HG03108 (cell line): ENCODE measurements around the gene PHACTR1.
"Not testable (repeated sequence)": the region's sequence is repeated elsewhere in the genome, so short reads cannot be mapped to it uniquely, and the experiment has no call there.

Source experiments
- ATAC-seq: cut with Tn5 transposase; IDR thresholded peaks from one replicate; pipeline ENCODE4 v1.9.1; 2021; ENCODE audit warnings: moderate library complexity; ENCODE audit not compliant: unreplicated experiment

The PHACTR1 gene

GRCh38 chr6:12716298-12716916 lies at the start of gene PHACTR1:
Gene PHACTR1 (plus strand): TSS chr6:12716767.
- ATAC-seq = no peak

- no peak for ATAC-seq
These were observed 49.7 kb upstream of the PHACTR1 start for GRCh38 chr6:12666886-12667285.

GRCh38 chr6:12675931-12676330 lies 40.6 kb upstream of the PHACTR1 start:
- no peak for ATAC-seq

GRCh38 chr6:12679341-12679740 lies 37.2 kb upstream of the PHACTR1 start:
- no peak for ATAC-seq

GRCh38 chr6:12693122-12693521 lies 23.4 kb upstream of the PHACTR1 start:
- ATAC-seq = no peak

- no peak for ATAC-seq
These were observed 18.3 kb upstream of the PHACTR1 start for GRCh38 chr6:12698298-12698697.

GRCh38 chr6:12704946-12705345 lies 11.6 kb upstream of the PHACTR1 start:
- ATAC-seq = no peak

- no peak for ATAC-seq
These were observed 7.5 kb upstream of the PHACTR1 start for GRCh38 chr6:12709116-12709515.

- no peak for ATAC-seq
These were observed 6.9 kb upstream of the PHACTR1 start for GRCh38 chr6:12709556-12710232.

- no peak for ATAC-seq
These were observed 5.6 kb upstream of the PHACTR1 start for GRCh38 chr6:12710921-12711320.

- ATAC-seq = no peak
These were observed 2.5 kb upstream of the PHACTR1 start for GRCh38 chr6:12714022-12714421.

- no peak for ATAC-seq
These were observed 1.1 kb upstream of the PHACTR1 start for GRCh38 chr6:12715437-12715836.

GRCh38 chr6:12717356-12717755 lies 789 bp downstream of the PHACTR1 start:
- no peak for ATAC-seq

GRCh38 chr6:12718015-12718414 lies 1.4 kb downstream of the PHACTR1 start:
- no peak for ATAC-seq

- ATAC-seq = no peak
These were observed 2.5 kb downstream of the PHACTR1 start for GRCh38 chr6:12719017-12719416.

GRCh38 chr6:12720310-12720709 lies 3.7 kb downstream of the PHACTR1 start:
- ATAC-seq = no peak

GRCh38 chr6:12725263-12725662 lies 8.7 kb downstream of the PHACTR1 start:
- ATAC-seq = no peak

GRCh38 chr6:12729467-12729866 lies 12.9 kb downstream of the PHACTR1 start:
- ATAC-seq = no peak

- not testable (repeated sequence) for ATAC-seq
These were observed 14.2 kb downstream of the PHACTR1 start for GRCh38 chr6:12730809-12731208.

GRCh38 chr6:12733876-12734275 lies 17.3 kb downstream of the PHACTR1 start:
- no peak for ATAC-seq

- no peak for ATAC-seq
These were observed 19.2 kb downstream of the PHACTR1 start for GRCh38 chr6:12735786-12736185.

- no peak for ATAC-seq
These were observed 31.8 kb downstream of the PHACTR1 start for GRCh38 chr6:12748411-12748810.
